B cell (primary cell): ENCODE data around the gene DAO. TPM values are rescaled to one million over a fixed set of nuclear protein-coding genes. Genes with fewer than 3 reads are reported as not detected.

ENCODE experiments used
- ATAC-seq: fragments of 200-7000 bp; cut with Tn5 transposase; one replicate; pipeline ENCODE4 v1.10.0; 2021; ENCODE audit warnings: low read depth, mild to moderate bottlenecking, moderate number of reproducible peaks, moderate library complexity
- CTCF ChIA-PET: fragments of 350-600 bp; sonication (Branson Sonifier 250); formaldehyde crosslinking; loops from one replicate; lab custom pipeline; 2021; ENCODE audit warnings: antibody characterized with exemption, inconsistent platforms; lab: Charles Lee
- POLR2A ChIA-PET: fragments of 350-600 bp; sonication (Branson Sonifier 250); formaldehyde crosslinking; loops from one replicate; lab custom pipeline; 2021; ENCODE audit warnings: antibody characterized with exemption; lab: Charles Lee
- DNase-seq: peaks from one replicate; pipeline ENCODE4 v3.0.0; 2013
- H2AFZ ChIP-seq: 2 replicates; pipeline ENCODE4 v1.6.1; 2012; ENCODE audit warnings: mild to moderate bottlenecking, low read depth, low read length; ENCODE audit not compliant: insufficient read depth, poor library complexity, severe bottlenecking
- H3K27ac ChIP-seq, 2 donors: 1 replicate in 1 of 2; 2 replicates in 1 of 2; pipeline ENCODE4 v1.5.1; 2012 to 2013; ENCODE audit warnings: low read length in 2 of 2, mild to moderate bottlenecking in 2 of 2, moderate library complexity in 1 of 2
- H3K27me3 ChIP-seq, 4 experiments: fragments of 200-600 bp in 1 of 4; sonication (generic) in 1 of 4; replicated peaks in 1 of 4; 1 replicate in 2 of 4; 2 replicates in 2 of 4; pipeline versions ENCODE4 v1.6.1 to v1.7.0; 2013 to 2016; ENCODE audit warnings: low read length in 3 of 4, mild to moderate bottlenecking in 2 of 4, mixed read lengths in 1 of 4, moderate library complexity in 1 of 4; ENCODE audit not compliant: insufficient read depth in 4 of 4, control insufficient read depth in 3 of 4; ENCODE audit errors: control extremely low read depth in 1 of 4
- H3K36me3 ChIP-seq, 2 experiments: replicated peaks in 1 of 2; 1 replicate in 1 of 2; 2 replicates in 1 of 2; pipeline versions ENCODE4 v1.6.1 to v1.7.1; 2013; ENCODE audit warnings: low read length in 1 of 2; ENCODE audit not compliant: insufficient read depth in 2 of 2, control insufficient read depth in 1 of 2; ENCODE audit errors: control extremely low read depth in 1 of 2, extremely low read depth in 1 of 2
- H3K4me1 ChIP-seq, 2 donors: fragments of 200-600 bp in 1 of 2; sonication (generic) in 1 of 2; 1 replicate in 1 of 2; 2 replicates in 1 of 2; pipeline versions ENCODE4 v1.5.1 to v1.6.1; 2013 to 2017; ENCODE audit warnings: low read length in 2 of 2; ENCODE audit not compliant: control insufficient read depth in 2 of 2, insufficient read depth in 2 of 2
- H3K4me2 ChIP-seq: replicated peaks from 2 replicates; pipeline ENCODE3; 2012; ENCODE audit warnings: mild to moderate bottlenecking, low read depth, low read length; ENCODE audit not compliant: poor library complexity, severe bottlenecking
- H3K4me3 ChIP-seq, 5 experiments: fragments of 200-600 bp in 1 of 5; sonication (generic) in 1 of 5; 1 replicate in 3 of 5; 2 replicates in 2 of 5; pipeline versions ENCODE4 v1.5.1 to v1.7.0; 2011 to 2016; ENCODE audit warnings: low read length in 4 of 5, mild to moderate bottlenecking in 4 of 5, low read depth in 2 of 5, control low read depth in 1 of 5, moderate library complexity in 1 of 5; ENCODE audit not compliant: insufficient read depth in 1 of 5; ENCODE audit errors: control extremely low read depth in 1 of 5, extremely low read depth in 1 of 5
- H3K79me2 ChIP-seq: fragments of 200-600 bp; sonication (generic); one replicate; pipeline ENCODE4 v1.6.0; 2016; ENCODE audit warnings: low read length; ENCODE audit not compliant: control insufficient read depth, insufficient read depth
- H3K9ac ChIP-seq: fragments of 200-600 bp; sonication (generic); 2 replicates; pipeline ENCODE4 v1.6.1; 2017; ENCODE audit warnings: mild to moderate bottlenecking, low read length, moderate library complexity
- H3K9me3 ChIP-seq, 3 donors: one replicate each; pipeline versions ENCODE4 v1.6.1 to v1.7.1; 2013; ENCODE audit warnings: low read length in 2 of 3; ENCODE audit not compliant: control insufficient read depth in 2 of 3, insufficient read depth in 1 of 3; ENCODE audit errors: control extremely low read depth in 1 of 3
- H4K20me1 ChIP-seq: 2 replicates; pipeline ENCODE4 v1.6.0; 2012; ENCODE audit warnings: mild to moderate bottlenecking, low read length; ENCODE audit not compliant: insufficient read depth, control insufficient read depth, poor library complexity, severe bottlenecking
- H3K27ac Mint-ChIP-seq: one replicate; pipeline ENCODE4 v1.8.0; 2021; ENCODE audit warnings: mixed read lengths
- H3K27me3 Mint-ChIP-seq: one replicate; pipeline ENCODE4 v1.8.0; 2021; ENCODE audit warnings: mixed read lengths
- H3K4me1 Mint-ChIP-seq: one replicate; pipeline ENCODE4 v1.8.0; 2021; ENCODE audit warnings: mixed read lengths
- H3K4me3 Mint-ChIP-seq: one replicate; pipeline ENCODE4 v1.8.0; 2021; ENCODE audit warnings: mixed read lengths
- H3K9me3 Mint-ChIP-seq: one replicate; pipeline ENCODE4 v1.8.0; 2022; ENCODE audit warnings: mixed read lengths; ENCODE audit not compliant: insufficient read depth
- CTCF ChIP-seq: fragments of 200-600 bp; IDR thresholded peaks from one replicate; pipeline ENCODE4 v1.8.0; 2022; ENCODE audit warnings: antibody characterized with exemption, mild to moderate bottlenecking
- EZH2 ChIP-seq: IDR thresholded peaks from 2 replicates; pipeline ENCODE4 v1.6.1; 2012; ENCODE audit warnings: borderline replicate concordance, low read depth, mild to moderate bottlenecking, moderate library complexity, low read length; ENCODE audit not compliant: insufficient read depth, poor library complexity, severe bottlenecking
- WGBS: methylation state at CpG from one replicate; pipeline ENCODE4 v1.1.5; 2013; ENCODE audit warnings: missing lambda C conversion rate; ENCODE audit not compliant: insufficient coverage; 5-methylcytosine and 5-hydroxymethylcytosine counted together
- intact Hi-C: fragments of 100-400 bp; cut with micrococcal nuclease; formaldehyde crosslinking; loops from one replicate; pipeline ENCODE4 v1.10.0; 2022
- polyA minus RNA-seq: library from RNA; depleted of rRNA, polyadenylated mRNA; stranded (reverse); fragments of >200 nt; gene quantifications from 2 replicates; pipeline ENCODE4 v1.2.3, GENCODE V29; 2012
- polyA plus RNA-seq: library from polyadenylated mRNA; depleted of rRNA; stranded (reverse); fragments of >200 nt; gene quantifications from 2 replicates; pipeline ENCODE4 v1.2.3, GENCODE V29; 2012
- total RNA-seq, 2 donors: library from RNA; stranded (reverse); fragments of 120-200 nt in 1 of 2; gene quantifications; 1 replicate in 1 of 2; 2 replicates in 1 of 2; pipeline versions ENCODE4 v1.2.3 to v1.2.4, GENCODE V29; 2013 to 2022

The DAO gene
- total RNA-seq (not detected in 2 replicates), polyA plus RNA-seq (not detected in 2 replicates), polyA minus RNA-seq (not detected in 2 replicates)
- not detected for total RNA-seq (2013)

DNA sequence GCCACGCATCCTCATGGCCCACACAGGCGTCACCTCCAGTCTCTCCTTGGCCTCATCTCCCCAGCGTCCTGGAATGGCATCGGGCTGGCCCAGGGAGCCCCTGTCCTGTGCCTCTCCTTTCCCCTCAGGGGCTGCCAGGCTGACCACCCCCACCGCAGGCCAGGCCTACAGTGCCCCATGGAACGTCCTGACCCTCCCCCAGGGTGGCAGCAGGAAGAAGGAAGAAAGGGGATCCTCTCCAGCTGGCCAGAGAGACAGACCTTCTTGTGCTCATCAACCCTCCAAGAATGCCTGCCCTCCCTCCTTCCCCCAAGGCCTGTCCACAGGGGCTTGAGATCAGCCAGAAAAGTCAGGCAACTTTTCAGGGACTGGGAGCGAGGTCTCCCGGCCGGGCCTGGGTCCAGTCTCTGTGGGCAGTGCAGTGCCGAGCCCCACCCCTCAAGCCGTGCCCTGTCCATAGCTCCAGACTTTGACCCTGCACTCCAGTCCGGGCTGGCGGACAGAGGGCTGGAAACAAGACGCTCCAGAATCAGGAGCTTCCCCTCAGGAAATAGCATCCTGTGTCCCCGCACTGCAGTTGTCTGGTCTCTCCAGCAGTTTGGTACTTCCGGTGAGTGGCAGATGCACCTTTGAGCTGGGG lies at the start of gene DAO:
TSS of gene DAO (plus strand) at position 478 of the 640 bp plus-strand sequence. CDS start 4,915 bp downstream, outside the sequence.
- no peaks in the 10 kb centered on the region for H3K36me3 ChIP-seq
- Mint-ChIP-seq H3K4me3 (no peak within 1 kb of the TSS), H3K27ac (no peak within 1 kb of the TSS), H3K9me3 (no peaks in the 10 kb centered on the region), H3K27me3 (no peaks in the 10 kb centered on the region), H3K4me1 (no peaks in the 10 kb centered on the region)
- H3K79me2 ChIP-seq, result no peaks in the 10 kb centered on the region
- H3K9me3 ChIP-seq, result peaks cover 0 to 3% (median 0%) of the 10 kb centered on the region in 3 donors
- TF ChIP-seq EZH2 (no peak), CTCF (no peak)
- ChIA-PET POLR2A (no interaction called here), CTCF (interaction anchor here (2.8 kb wide), 1 partner anchor 71 kb away, joined by 16 read pairs; no protein-coding TSS in a partner anchor)
- no peaks in the 10 kb centered on the region for H4K20me1 ChIP-seq
- H3K4me2 ChIP-seq, result no peak within 1 kb of the TSS
- H2AFZ ChIP-seq, result no peak within 1 kb of the TSS
- no peak for ATAC-seq
- H3K27ac ChIP-seq, result no peak within 1 kb of the TSS
- intact Hi-C loops, result no loop called here
- no peak within 1 kb of the TSS for H3K4me3 ChIP-seq
- H3K4me1 ChIP-seq, result peaks cover 0 to 5% of the 10 kb centered on the region in 2 donors
- WGBS, result 91% methylated on average over 15 of the region's 16 CpGs
- DNase-seq, result no peak
- H3K9ac ChIP-seq, result no peak within 1 kb of the TSS
- H3K27me3 ChIP-seq, result peaks cover 0 to 10% (median 0%) of the 10 kb centered on the region in 4 experiments

DNA sequence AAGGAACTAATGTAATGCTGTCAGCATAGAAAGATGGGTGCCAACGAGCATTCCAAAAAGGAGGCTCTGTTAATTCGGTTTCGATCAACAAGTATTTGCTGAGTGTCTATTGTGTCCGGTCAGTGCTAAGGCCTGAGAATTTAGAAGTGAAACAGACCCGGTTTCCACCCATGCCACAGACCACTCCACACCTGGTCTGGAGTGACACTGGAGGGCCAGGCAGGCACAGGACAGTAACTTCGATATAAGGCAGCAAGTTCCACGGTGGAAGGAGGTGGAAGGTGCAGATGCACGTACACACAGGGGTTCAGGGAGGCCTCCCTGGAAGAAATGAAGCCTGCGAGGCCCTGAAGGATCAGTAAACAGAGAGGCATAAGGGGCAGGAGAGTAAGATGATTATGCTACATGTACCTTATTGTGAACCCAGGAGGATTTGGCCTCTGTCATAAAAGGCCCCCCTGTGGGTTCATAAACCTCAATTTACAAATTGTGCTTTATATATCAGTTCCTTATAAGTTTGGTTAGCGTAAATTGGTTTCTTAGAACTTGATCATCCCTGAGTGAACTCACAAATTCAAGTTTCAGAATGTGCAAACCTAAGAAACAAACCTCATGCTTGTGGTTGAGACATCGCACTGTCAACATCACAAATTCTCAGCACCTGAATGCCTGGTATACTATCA lies 48.4 kb upstream of the DAO start:
- peaks cover 10% of the 10 kb centered on the region for H3K4me1 Mint-ChIP-seq
- no peak overlapping the region for H3K4me3 Mint-ChIP-seq
- Histone ChIP-seq H3K9me3 (no peaks in the 10 kb centered on the region), H4K20me1 (no peaks in the 10 kb centered on the region), H3K27me3 (no peaks in the 10 kb centered on the region), H3K4me2 (no peak overlapping the region), H3K79me2 (peaks cover 8% of the 10 kb centered on the region), H3K9ac (no peak overlapping the region), H3K4me1 (peaks cover 3 to 9% of the 10 kb centered on the region in 2 donors), H3K27ac (no peak overlapping the region), H2AFZ (no peak overlapping the region), H3K4me3 (no peak overlapping the region), H3K36me3 (peaks cover 0 to 36% of the 10 kb centered on the region in 2 experiments)
- no peaks in the 10 kb centered on the region for H3K9me3 Mint-ChIP-seq
- WGBS, result 83% methylated on average over 6 of the region's 11 CpGs
- H3K27me3 Mint-ChIP-seq, result no peaks in the 10 kb centered on the region
- intact Hi-C loops, result no loop called here
- CTCF ChIA-PET, result interaction anchor here (1.0 kb wide), 1 partner anchor 30 kb away, joined by 4 read pairs; no protein-coding TSS in a partner anchor
- TF ChIP-seq CTCF (no peak), EZH2 (no peak)
- POLR2A ChIA-PET, result no interaction called here
- ATAC-seq (no peak), DNase-seq (no peak)
- no peak overlapping the region for H3K27ac Mint-ChIP-seq
